GM13976 (cell line): ENCODE measurements around the gene NFATC3.
"Not testable (repeated sequence)": the region's sequence is repeated elsewhere in the genome, so short reads cannot be mapped to it uniquely, and the experiment has no call there.

ENCODE experiments used
- DNase-seq: peaks from one replicate; pipeline ENCODE4 v3.0.0; 2012; ENCODE audit warnings: low spot score
- in situ Hi-C: fragments of 300-500 bp; cut with MboI; formaldehyde crosslinking; loops from one replicate; pipeline ENCODE4 v1.12.0; 2022; ENCODE audit warnings: low sequenced_read_pairs, mixed read lengths, inconsistent platforms; ENCODE audit not compliant: unreplicated experiment
- TF ChIP-seq, protein P1 (sequence below): IDR thresholded peaks from 2 replicates; pipeline ENCODE4 v1.5.1; 2012; ENCODE audit warnings: borderline replicate concordance, mild to moderate bottlenecking; ENCODE audit not compliant: insufficient read depth; ENCODE audit errors: extremely low read depth, missing control alignments, control extremely low read depth

NFATC3 gene

DNA sequence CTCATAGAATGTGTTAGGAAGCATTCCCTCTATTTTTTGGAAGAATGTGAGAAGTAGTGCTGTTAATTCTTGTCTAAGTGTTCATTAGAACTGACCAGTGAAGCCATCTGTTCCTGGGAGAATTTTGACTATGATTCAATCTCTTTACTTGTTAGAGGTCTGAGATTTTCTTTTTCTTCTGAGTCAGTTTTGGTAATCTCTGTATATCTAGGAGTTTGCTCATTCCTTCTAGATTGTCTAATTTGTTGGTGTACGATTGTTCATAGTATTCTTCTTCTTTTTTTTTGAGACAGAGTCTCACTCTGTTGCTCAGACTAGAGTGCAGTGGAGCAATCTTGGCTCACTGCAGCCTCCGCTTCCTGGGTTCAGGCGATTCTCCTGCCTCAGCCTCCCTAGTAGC, 20.4 kb downstream of the NFATC3 start:
- DNase-seq = no peak
- TF ChIP-seq, protein P1, sequence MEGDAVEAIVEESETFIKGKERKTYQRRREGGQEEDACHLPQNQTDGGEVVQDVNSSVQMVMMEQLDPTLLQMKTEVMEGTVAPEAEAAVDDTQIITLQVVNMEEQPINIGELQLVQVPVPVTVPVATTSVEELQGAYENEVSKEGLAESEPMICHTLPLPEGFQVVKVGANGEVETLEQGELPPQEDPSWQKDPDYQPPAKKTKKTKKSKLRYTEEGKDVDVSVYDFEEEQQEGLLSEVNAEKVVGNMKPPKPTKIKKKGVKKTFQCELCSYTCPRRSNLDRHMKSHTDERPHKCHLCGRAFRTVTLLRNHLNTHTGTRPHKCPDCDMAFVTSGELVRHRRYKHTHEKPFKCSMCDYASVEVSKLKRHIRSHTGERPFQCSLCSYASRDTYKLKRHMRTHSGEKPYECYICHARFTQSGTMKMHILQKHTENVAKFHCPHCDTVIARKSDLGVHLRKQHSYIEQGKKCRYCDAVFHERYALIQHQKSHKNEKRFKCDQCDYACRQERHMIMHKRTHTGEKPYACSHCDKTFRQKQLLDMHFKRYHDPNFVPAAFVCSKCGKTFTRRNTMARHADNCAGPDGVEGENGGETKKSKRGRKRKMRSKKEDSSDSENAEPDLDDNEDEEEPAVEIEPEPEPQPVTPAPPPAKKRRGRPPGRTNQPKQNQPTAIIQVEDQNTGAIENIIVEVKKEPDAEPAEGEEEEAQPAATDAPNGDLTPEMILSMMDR = no peak
- in situ Hi-C loops = no loop called here

DNA sequence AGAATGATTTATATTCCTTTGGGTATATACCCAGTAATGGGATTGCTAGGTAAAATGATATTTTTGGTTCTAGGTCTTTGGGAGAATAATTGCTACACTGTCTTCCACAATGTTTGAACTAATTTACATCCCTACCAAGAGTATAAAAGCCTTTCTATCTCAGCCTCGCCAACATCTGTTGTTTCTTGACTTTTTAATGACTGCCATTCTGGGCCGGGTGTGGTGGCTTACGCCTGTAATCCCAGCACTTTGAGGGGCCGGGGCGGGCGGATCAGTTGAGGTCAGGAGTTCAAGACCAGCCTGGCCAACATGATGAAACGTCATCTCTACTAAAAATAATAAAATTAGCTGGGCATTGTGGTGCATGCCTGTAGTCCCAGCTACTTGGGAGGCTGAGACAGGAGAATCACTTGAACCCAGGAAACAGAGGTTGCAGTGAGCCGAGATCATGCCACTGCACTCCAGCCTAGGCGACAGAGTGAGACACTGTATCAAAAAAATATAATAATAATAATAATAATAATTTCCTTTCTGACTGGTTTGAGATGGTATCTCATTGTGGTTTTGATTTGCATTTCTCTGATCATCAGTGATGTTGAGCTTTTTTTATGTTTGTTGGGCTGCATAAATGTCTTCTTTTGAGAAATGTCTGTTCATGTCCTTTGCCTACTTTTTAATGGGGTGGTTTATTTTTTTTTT, 22.2 kb downstream of the NFATC3 start:
- DNase-seq, in situ Hi-C loops: not testable (repeated sequence)

DNA sequence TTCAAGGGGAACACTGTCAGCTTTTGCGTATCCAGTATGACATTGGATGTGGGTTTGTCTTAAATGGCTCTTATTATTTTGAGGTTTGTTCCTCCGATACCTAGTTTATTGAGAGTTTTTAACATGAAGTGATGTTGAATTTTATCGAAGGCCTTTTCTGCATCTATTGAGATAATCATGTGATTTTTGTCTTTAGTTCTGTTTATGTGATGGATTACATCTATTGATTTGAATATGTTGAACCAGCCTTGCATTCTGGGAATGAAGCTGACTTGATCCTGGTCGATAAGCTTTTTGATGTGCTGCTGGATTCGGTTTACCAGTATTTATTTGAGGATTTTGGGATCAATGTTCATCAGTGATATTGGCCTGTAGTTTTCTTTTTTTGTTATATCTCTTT, 24.0 kb downstream of the NFATC3 start:
- DNase-seq, in situ Hi-C loops: not testable (repeated sequence)

DNA sequence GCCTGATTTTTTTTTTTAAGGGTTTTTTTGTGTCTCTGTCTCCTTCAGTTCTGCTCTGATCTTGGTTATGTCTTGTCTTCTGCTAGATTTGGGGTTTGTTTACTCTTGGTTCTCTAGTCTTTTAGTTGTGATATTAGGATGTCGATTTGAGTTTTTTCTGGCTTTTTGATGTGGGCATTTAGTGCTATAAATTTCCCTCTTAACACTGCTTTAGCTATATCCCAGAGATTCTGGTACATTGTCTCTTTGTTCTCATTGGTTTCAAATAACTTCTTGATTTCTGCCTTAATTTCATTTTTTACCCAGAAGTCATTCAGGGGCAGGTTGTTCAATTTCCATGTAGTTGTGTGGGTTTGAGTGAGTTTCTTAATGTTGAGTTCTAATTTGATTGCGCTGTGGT, 25.4 kb downstream of the NFATC3 start:
- in situ Hi-C loops, DNase-seq: not testable (repeated sequence)

DNA sequence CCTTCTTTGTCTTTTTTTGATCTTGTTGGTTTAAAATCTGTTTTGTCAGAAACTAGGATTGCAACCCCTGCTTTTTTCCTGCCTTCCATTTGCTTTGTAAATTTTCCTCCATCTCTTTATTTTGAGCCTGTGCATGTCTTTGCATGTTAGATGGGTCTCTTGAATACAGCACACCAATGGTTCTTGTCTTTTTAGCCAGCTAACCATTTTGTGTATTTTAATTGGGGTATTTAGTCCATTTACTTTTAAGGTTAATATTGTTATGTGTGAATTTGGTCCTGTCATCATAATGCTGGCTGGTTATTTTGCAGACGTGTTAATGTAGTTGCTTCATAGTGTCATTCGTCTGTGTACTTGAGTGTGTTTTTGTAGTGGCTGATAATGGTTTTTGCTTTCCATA, 26.2 kb downstream of the NFATC3 start:
- TF ChIP-seq, protein P1 = no peak
- in situ Hi-C loops = no loop called here
- DNase-seq = no peak

DNA sequence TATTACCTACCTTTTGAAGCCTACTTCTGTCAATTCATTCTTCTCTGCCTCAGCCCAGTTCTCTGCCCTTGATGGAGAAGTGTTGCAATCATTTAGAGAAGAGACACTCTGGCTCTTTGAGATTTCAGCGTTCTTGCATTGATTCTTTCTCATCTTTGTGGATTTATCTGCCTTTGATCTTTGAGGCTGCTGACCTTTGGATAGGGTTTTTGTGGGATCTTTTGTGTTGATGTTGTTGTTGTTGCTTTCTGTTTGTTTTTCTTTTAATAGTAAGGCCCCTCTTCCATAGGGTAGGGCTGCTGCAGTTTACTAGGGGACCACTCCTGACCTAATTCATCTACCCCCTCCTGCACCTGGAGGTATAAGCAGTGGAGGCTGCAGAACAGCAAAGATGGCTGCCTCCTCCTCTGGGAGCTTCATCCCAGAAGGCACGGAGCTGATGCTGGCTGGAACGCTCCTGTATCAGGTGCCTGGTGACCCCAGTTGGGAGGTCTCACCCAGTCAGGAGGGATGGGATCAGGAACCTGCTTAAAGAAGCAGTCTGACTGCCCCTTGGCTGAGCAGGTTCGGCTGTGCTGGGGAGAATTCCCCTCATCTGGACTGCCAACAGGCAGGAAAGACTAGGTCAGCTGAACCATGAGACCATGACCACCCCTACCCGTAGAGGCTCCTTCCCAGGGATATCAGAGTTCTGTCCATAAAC, 28.0 kb downstream of the NFATC3 start:
- in situ Hi-C loops = no loop called here
- TF ChIP-seq, protein P1 = no peak
- DNase-seq = no peak

DNA sequence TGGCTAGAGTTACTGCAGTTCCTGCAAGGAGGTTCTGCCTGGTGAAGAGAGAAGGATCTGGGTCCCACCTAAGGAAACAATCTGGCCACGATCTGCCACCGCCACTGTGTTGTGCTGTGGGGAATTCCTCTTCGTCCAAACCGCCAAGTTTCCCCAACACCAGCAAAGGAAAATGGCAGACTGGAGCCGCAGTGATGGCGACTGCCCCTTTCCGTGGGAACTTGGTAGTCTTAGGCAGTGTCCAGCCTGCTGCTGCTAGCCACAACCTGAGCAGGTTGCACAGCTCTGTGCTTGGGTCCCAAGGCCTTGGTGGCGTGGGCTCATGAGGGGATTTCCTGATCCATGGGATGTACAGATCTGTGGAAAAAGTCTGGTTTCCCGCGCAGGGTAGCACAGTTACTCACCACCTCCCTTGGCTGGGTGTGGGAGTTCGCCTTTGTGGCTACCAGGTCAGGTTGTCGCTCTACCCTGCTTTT, 28.6 kb downstream of the NFATC3 start:
- in situ Hi-C loops = no loop called here
- TF ChIP-seq, protein P1 = no peak
- DNase-seq = no peak

DNA sequence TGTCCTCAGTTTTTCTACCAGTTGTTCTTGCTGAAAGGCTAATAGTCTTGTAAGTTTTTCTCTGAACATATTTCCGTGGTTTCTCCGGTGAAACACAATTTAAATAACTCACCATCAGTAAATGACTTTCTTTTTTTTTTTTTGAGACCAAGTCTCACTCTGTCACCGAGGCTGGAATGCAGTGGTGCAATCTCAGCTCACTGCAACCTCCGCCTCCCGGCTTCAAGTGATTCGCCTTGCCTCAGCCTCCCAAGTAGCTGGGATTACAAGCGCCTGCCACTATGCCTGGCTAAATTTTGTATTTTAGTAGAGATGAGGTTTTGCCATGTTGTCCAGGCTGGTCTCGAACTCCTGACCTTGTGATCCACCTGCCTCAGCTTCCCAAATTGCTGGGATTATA, 29.8 kb downstream of the NFATC3 start:
- in situ Hi-C loops = not testable (repeated sequence)

DNA sequence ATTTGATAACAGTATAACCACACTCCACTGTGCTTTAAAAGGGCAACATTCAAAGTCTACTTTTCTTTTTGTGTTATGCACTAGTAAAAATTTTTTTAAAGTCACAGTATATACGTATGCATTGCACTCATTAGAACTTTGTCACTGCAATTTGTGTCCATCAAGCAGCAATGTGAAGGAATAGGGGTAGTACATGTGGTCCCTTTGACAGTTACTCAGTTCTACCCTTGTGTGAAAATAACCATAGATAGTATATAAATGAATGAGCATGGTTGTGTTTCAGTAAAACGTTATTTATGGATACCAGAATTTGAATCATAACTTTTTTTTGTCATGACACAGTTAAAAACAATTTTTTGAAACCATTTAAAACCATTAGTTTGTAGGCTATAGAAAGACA, 30.7 kb downstream of the NFATC3 start:
- TF ChIP-seq, protein P1 = no peak
- in situ Hi-C loops = no loop called here
- no peak for DNase-seq

More for the DNA sequence above, 29.8 kb downstream of the NFATC3 start:
- not testable (repeated sequence) for DNase-seq
